AG09309 (cell line): ENCODE data around the gene SP8.

Experiments
- DNase-seq: peaks from one replicate; pipeline ENCODE4 v3.0.0-alpha.2; 2010; ENCODE audit warnings: low read depth
- H3K4me3 ChIP-seq: 2 replicates; pipeline ENCODE4 v1.5.1; 2011; ENCODE audit warnings: mild to moderate bottlenecking, low read depth, low read length, moderate library complexity; ENCODE audit not compliant: control insufficient read depth
- TF ChIP-seq, protein P1 (sequence below): IDR thresholded peaks from 2 replicates; pipeline ENCODE4 v1.5.1; 2011; ENCODE audit warnings: mild to moderate bottlenecking, low read depth, low read length, inconsistent platforms; ENCODE audit not compliant: insufficient read depth, control insufficient read depth; ENCODE audit errors: missing control alignments

The SP8 gene

DNA sequence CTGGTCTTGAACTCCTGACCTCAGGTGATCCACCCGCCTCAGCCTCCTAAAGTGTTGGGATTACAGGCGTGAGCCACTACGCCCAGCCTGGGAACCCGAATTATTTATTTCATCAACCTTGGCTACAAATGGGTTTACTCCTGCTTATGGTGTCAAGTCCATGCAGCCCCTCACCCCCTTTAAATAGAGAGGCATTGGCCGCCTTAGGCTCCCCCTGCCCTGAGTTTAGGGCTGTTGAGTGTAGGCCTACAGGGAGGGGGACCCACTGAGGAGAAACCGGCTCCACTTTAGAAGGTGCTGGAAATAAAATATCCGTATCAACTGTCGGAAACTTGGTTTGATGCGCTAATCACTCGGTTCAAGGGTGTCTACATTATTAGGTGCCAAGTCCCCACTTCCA is 8.7 kb upstream of the SP8 start:
- no peak for DNase-seq
- no peak overlapping the region for H3K4me3 ChIP-seq
- TF ChIP-seq, protein P1, sequence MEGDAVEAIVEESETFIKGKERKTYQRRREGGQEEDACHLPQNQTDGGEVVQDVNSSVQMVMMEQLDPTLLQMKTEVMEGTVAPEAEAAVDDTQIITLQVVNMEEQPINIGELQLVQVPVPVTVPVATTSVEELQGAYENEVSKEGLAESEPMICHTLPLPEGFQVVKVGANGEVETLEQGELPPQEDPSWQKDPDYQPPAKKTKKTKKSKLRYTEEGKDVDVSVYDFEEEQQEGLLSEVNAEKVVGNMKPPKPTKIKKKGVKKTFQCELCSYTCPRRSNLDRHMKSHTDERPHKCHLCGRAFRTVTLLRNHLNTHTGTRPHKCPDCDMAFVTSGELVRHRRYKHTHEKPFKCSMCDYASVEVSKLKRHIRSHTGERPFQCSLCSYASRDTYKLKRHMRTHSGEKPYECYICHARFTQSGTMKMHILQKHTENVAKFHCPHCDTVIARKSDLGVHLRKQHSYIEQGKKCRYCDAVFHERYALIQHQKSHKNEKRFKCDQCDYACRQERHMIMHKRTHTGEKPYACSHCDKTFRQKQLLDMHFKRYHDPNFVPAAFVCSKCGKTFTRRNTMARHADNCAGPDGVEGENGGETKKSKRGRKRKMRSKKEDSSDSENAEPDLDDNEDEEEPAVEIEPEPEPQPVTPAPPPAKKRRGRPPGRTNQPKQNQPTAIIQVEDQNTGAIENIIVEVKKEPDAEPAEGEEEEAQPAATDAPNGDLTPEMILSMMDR: no peak

- TF ChIP-seq, protein P1: no peak
- no peak for DNase-seq
- no peak overlapping the region for H3K4me3 ChIP-seq
These were observed 8.0 kb upstream of the SP8 start for GRCh38 chr7:20794676-20795075.

GRCh38 chr7:20793694-20794394 is 7.2 kb upstream of the SP8 start:
- no peak for DNase-seq
- no peak overlapping the region for H3K4me3 ChIP-seq
- TF ChIP-seq, protein P1: no peak

DNA sequence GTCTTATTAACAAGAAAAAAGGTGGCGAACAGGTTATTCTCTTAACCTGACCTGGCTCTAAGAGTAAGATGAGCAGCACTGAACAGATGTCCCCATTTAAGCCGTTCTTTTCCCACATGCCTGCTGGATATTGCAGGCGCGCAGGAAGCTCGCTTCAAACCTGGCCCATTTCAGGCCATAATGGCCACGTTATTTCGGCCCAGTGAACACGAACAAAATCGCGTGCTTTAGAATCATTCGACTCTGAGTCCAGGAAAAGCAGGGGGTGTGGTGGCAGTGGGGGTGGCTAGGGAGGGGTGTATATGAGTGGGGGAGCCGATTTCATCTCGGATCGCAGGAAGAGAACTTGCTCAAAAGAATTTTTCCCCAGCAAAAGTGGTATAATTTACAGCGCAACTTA is 6.6 kb upstream of the SP8 start:
- H3K4me3 ChIP-seq: no peak overlapping the region
- TF ChIP-seq, protein P1: no peak
- DNase-seq: no peak

- no peak overlapping the region for H3K4me3 ChIP-seq
- TF ChIP-seq, protein P1: no peak
- DNase-seq: no peak
These were observed 5.1 kb upstream of the SP8 start for GRCh38 chr7:20791538-20792434.

DNA sequence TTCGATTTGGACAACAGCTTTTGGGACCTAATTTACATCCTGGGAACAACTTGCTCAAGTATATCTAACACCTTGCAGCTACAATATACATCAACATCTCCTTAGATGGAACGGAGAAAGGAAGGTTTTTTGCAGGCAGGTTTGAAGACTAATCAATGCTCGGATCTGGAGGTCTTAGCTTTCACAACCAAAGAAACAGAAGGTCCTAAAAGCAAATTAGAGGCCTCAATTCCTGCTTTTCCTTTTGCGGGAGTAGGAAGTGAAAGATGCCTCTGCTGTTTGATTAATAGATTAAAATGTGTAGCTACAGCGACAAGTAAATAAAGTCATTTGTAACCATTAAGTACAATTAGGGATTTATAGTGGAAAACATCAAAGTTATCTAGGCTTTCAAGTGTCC is 3.7 kb upstream of the SP8 start:
- DNase-seq: no peak
- H3K4me3 ChIP-seq: no peak overlapping the region
- TF ChIP-seq, protein P1: no peak
